ENCODE data around the gene UMODL1.

- no peak for TF ChIP-seq CTCF (IDR thresholded peaks at IDR 0.05; ENCODE audit: poor library complexity)
- no peak for TF ChIP-seq EZH2 (IDR thresholded peaks at IDR 0.05; ENCODE audit: borderline replicate concordance)
- no peak for TF ChIP-seq EZH2phosphoT487 (IDR thresholded peaks at IDR 0.05; ENCODE audit: low read depth, severe bottlenecking, unreplicated experiment)
Observed at GRCh38 chr21:42122808-42123207, 51.7 kb downstream of the UMODL1 start.
